ENCODE measurements around the gene ESYT2. TPM values are rescaled to one million over a fixed set of nuclear protein-coding genes. Genes with fewer than 3 reads are reported as not detected.

Gene ESYT2
- total and polyA plus RNA-seq, 2 experiments from 2014 or later: 33.4 to 59.6 TPM

DNA sequence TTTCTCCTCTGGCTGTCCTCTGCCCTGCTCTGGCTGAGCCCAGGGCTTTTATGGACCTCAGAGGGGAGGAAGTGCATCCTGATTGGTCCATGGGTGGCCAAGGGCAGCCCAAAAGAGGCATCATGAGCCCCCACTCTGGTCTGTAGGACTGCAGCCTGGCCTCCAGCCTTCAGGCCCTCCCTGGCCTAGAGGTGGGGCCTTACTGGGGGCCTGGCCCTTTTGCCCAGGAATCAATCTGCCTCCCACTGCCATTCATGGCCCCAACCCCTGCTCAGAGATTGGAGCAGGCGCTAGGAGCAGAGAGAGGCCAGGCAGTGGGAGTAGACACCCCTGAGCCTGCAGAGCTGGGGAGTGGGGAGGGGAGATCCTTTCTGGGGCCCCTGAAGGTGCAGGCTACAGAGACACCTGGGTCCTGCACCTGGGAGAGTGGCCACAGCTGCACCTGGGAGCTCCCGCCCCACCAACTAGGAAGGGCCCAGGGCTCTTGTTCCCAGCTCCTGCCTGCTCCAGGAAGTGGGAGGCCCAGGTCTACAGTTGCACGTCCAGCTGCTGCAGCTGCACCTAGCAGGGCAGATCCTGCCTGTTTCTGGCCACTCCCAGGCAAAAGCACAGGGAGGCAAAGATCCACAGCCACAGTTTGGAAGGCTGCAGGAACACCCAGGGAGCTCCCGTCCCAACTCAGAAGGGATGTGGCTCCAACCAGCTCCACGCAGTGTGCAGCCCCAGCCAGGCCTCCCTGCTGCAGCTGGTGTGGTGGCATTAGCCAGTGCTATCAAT, 20.6 kb upstream of the ESYT2 start:
- H2AFZ ChIP-seq: peak overlapping the region; percentile 46
- WGBS (ENCODE audit: low lambda C conversion rate, missing lambda C conversion rate): 62% methylated on average over 5 of the region's 5 CpGs
- H3K27ac ChIP-seq: peak overlapping the region; percentile 91
- H4K20me1 ChIP-seq (ENCODE audit: insufficient read depth, poor library complexity, severe bottlenecking): no peaks in the 10 kb centered on the region
- H3K4me1 ChIP-seq (ENCODE audit: insufficient read depth): peaks cover 9% of the 10 kb centered on the region
- peak; percentile 31 for DNase-seq (ENCODE audit: low spot score)
- no peaks in the 10 kb centered on the region for H3K79me2 ChIP-seq
- no peaks in the 10 kb centered on the region for H3K36me3 ChIP-seq (replicated peaks; ENCODE audit: insufficient read depth, low read depth)
- no peaks in the 10 kb centered on the region for H3K27me3 ChIP-seq
- no peaks in the 10 kb centered on the region for H3K9me2 ChIP-seq (replicated peaks; ENCODE audit: insufficient read depth)
- no peak overlapping the region for H3K4me3 ChIP-seq
- TF ChIP-seq CTCF (IDR thresholded peaks at IDR 0.05; ENCODE audit: poor library complexity) (no peak), EZH2 (IDR thresholded peaks at IDR 0.05; ENCODE audit: borderline replicate concordance) (no peak)
- no peaks in the 10 kb centered on the region for H3K9me3 ChIP-seq (ENCODE audit: low read depth)
- peak overlapping the region; percentile 38 for H3K4me2 ChIP-seq

- H2AFZ ChIP-seq: no peak overlapping the region
- H3K27me3 ChIP-seq: no peaks in the 10 kb centered on the region
- H3K36me3 ChIP-seq (replicated peaks; ENCODE audit: insufficient read depth, low read depth): no peaks in the 10 kb centered on the region
These were observed 20.1 kb upstream of the ESYT2 start for GRCh38 chr7:158849442-158849767.

DNA sequence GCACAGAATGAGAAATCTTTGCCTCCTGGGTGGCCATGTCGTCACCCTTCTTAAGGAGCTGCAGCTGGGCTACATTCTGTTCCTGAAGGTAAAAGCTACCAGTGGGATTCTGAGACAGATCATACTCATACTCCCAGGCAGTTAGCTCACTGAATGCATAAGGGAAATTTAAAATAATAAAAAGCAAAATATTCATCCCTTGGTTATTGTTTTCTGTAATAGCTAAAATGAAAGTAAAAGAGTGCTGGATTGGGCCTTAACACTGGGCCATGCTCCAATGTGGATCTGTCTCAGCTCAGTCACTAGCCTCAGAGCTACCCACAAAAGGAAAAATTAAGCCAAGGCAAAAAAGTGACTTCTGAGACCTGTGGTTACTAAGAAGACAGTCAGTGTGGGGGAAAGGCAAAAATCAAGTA, 18.1 kb upstream of the ESYT2 start:
- H4K20me1 ChIP-seq (ENCODE audit: insufficient read depth, poor library complexity, severe bottlenecking): no peaks in the 10 kb centered on the region
- H3K36me3 ChIP-seq (replicated peaks; ENCODE audit: insufficient read depth, low read depth): no peaks in the 10 kb centered on the region
- no peak for DNase-seq (ENCODE audit: low spot score)
- WGBS (ENCODE audit: low lambda C conversion rate, missing lambda C conversion rate): 75% methylated on average over 1 of the region's 1 CpG
- no peaks in the 10 kb centered on the region for H3K27me3 ChIP-seq
- no peak overlapping the region for H2AFZ ChIP-seq
- H3K4me3 ChIP-seq: no peak overlapping the region
- no peaks in the 10 kb centered on the region for H3K79me2 ChIP-seq
- H3K27ac ChIP-seq: no peak overlapping the region
- H3K9me3 ChIP-seq (ENCODE audit: low read depth): no peaks in the 10 kb centered on the region
- no peaks in the 10 kb centered on the region for H3K9me2 ChIP-seq (replicated peaks; ENCODE audit: insufficient read depth)
- TF ChIP-seq EZH2phosphoT487 (IDR thresholded peaks at IDR 0.05; ENCODE audit: low read depth, severe bottlenecking, unreplicated experiment): no peak
- no peak for TF ChIP-seq EZH2 (IDR thresholded peaks at IDR 0.05; ENCODE audit: borderline replicate concordance)
- no peak for TF ChIP-seq CTCF (IDR thresholded peaks at IDR 0.05; ENCODE audit: poor library complexity)
- peaks cover 9% of the 10 kb centered on the region for H3K4me1 ChIP-seq (ENCODE audit: insufficient read depth)
- H3K4me2 ChIP-seq: no peak overlapping the region

More at GRCh38 chr7:158849442-158849767, 20.1 kb upstream of the ESYT2 start:
- no peak for DNase-seq (ENCODE audit: low spot score)
- no peak for TF ChIP-seq EZH2 (IDR thresholded peaks at IDR 0.05; ENCODE audit: borderline replicate concordance)
- Histone ChIP-seq H3K9me2 (replicated peaks; ENCODE audit: insufficient read depth) (no peaks in the 10 kb centered on the region), H3K4me3 (no peak overlapping the region), H3K79me2 (no peaks in the 10 kb centered on the region), H3K27ac (peak overlapping the region; percentile 91), H3K9me3 (ENCODE audit: low read depth) (no peaks in the 10 kb centered on the region), H3K4me2 (peak overlapping the region; percentile 38), H4K20me1 (ENCODE audit: insufficient read depth, poor library complexity, severe bottlenecking) (no peaks in the 10 kb centered on the region), H3K4me1 (ENCODE audit: insufficient read depth) (peaks cover 9% of the 10 kb centered on the region)
- WGBS (ENCODE audit: low lambda C conversion rate, missing lambda C conversion rate): 85% methylated on average over 5 of the region's 5 CpGs

- DNase-seq (ENCODE audit: low spot score): no peak
- Histone ChIP-seq H3K27me3 (no peaks in the 10 kb centered on the region), H3K9me2 (replicated peaks; ENCODE audit: insufficient read depth) (no peaks in the 10 kb centered on the region), H3K9me3 (ENCODE audit: low read depth) (no peaks in the 10 kb centered on the region), H3K79me2 (no peaks in the 10 kb centered on the region), H3K4me2 (no peak overlapping the region), H3K36me3 (replicated peaks; ENCODE audit: insufficient read depth, low read depth) (no peaks in the 10 kb centered on the region), H4K20me1 (ENCODE audit: insufficient read depth, poor library complexity, severe bottlenecking) (no peaks in the 10 kb centered on the region), H2AFZ (no peak overlapping the region), H3K4me1 (ENCODE audit: insufficient read depth) (peaks cover 9% of the 10 kb centered on the region), H3K4me3 (no peak overlapping the region), H3K27ac (no peak overlapping the region)
- no peak for TF ChIP-seq EZH2phosphoT487 (IDR thresholded peaks at IDR 0.05; ENCODE audit: low read depth, severe bottlenecking, unreplicated experiment)
- no peak for TF ChIP-seq CTCF (IDR thresholded peaks at IDR 0.05; ENCODE audit: poor library complexity)
These were observed 17.0 kb upstream of the ESYT2 start for GRCh38 chr7:158846304-158846703.

Measured in hepatocyte (in vitro differentiated cells).